Mammary epithelial cell (primary cell): ENCODE data around the gene FKBP8.

Source experiments
- CTCF ChIP-seq, 2 donors: IDR thresholded peaks in 1 of 2; conservative IDR thresholded peaks in 1 of 2; 2 replicates each; pipeline ENCODE4 v1.5.1; 2011 to 2012; ENCODE audit warnings: inconsistent platforms in 2 of 2, low read length in 2 of 2, mild to moderate bottlenecking in 2 of 2, control low read depth in 1 of 2, low read depth in 1 of 2; ENCODE audit not compliant: insufficient read depth in 1 of 2; ENCODE audit errors: extremely low read depth in 1 of 2
- EZH2 ChIP-seq: IDR thresholded peaks from 2 replicates; pipeline ENCODE4 v1.6.1; 2012; ENCODE audit warnings: low read length, inconsistent platforms, borderline replicate concordance

DNA sequence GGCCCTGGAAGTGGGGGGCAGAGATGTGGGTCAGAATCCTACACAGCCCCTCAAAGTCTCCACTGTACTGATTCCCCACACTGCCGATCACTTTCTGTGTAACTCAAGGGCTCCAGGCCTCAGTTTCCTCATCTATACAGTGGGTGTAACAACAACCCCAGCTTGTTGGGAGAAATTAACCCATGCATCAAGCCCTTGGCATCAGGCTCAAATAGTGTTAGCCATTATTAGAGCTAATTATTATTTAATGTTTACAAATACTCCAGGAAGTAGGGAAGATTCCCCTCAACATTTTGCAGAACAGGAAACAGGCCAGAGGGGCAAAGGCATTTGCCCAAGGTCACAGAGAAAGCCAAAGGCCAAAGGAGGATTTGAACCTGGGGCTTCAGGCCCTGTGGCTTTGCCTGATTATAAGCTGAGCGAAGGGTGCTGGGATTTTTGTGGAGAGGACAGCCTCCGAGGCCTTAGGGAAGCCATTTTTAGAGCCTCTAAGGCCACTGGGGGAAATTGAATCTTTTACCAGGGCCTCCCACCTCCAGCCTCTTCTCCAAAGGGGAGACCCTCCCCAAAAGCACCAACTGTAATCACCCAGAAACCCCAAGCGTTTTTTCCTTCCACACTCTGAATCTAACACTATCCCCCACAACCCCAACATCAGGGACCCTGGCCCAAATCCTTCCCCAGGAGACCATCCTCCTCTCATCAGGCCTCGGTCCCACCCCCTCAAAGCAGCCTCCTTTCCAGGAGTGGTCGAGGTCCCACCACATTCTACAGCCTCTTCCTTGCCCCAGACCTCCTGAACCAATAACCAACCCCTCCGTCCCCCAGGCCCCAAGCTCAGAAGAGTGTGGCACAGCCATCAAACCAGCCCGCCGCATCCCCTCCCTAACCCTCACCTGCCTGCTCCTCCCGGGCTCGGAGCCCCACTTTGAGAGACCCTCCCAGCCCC is 1.1 kb downstream of the FKBP8 start:
- no peak for TF ChIP-seq EZH2
- TF ChIP-seq CTCF (conservative IDR thresholded peaks at IDR 0.05 in 1 of 2, IDR thresholded peaks at IDR 0.05 in 1 of 2; ENCODE audit: extremely low read depth in 1 of 2, insufficient read depth in 1 of 2, low read depth in 1 of 2, low read length in 2 of 2) = no peak
